CD8-positive, alpha-beta memory T cell (primary cell): ENCODE measurements around the gene ACOX3. TPM values are rescaled to one million over a fixed set of nuclear protein-coding genes. Genes with fewer than 3 reads are reported as not detected.

Experiments used
- CTCF ChIA-PET: fragments of 350-600 bp; sonication (Branson Sonifier 250); formaldehyde crosslinking; loops from one replicate; lab custom pipeline; 2021; ENCODE audit warnings: antibody characterized with exemption; lab: Charles Lee
- POLR2A ChIA-PET: fragments of 350-600 bp; sonication (Branson Sonifier 250); formaldehyde crosslinking; loops from one replicate; lab custom pipeline; 2021; ENCODE audit warnings: antibody characterized with exemption; lab: Charles Lee
- DNase-seq, 5 donors: peaks; one replicate each; pipeline versions ENCODE4 v3.0.0 to v3.0.0-alpha.2; 2020 to 2022; ENCODE audit warnings: mixed read lengths in 1 of 5
- H3K27ac ChIP-seq: one replicate; pipeline ENCODE4 v1.7.0; 2013; ENCODE audit warnings: low read depth, mild to moderate bottlenecking, low read length, moderate library complexity
- H3K27me3 ChIP-seq: 2 replicates; pipeline ENCODE4 v1.7.0; 2013; ENCODE audit warnings: low read length, mild to moderate bottlenecking; ENCODE audit not compliant: insufficient read depth, poor library complexity, severe bottlenecking
- H3K36me3 ChIP-seq: 2 replicates; pipeline ENCODE4 v1.7.0; 2013; ENCODE audit warnings: mild to moderate bottlenecking, low read length, moderate library complexity; ENCODE audit not compliant: insufficient read depth
- H3K4me1 ChIP-seq: 2 replicates; pipeline ENCODE4 v1.7.0; 2013; ENCODE audit warnings: mild to moderate bottlenecking, low read length, moderate library complexity; ENCODE audit not compliant: insufficient read depth
- H3K4me3 ChIP-seq: 2 replicates; pipeline ENCODE4 v1.7.0; 2013; ENCODE audit warnings: mild to moderate bottlenecking, low read length
- H3K9me3 ChIP-seq: 2 replicates; pipeline ENCODE4 v1.7.0; 2013; ENCODE audit warnings: mild to moderate bottlenecking, low read length
- H3K27ac Mint-ChIP-seq, 8 donors: one replicate each; pipeline ENCODE4 v1.8.0; 2020 to 2021; ENCODE audit warnings: mixed read lengths in 8 of 8, mild to moderate bottlenecking in 6 of 8, inconsistent platforms in 3 of 8, moderate library complexity in 3 of 8
- H3K27me3 Mint-ChIP-seq, 2 donors: one replicate each; pipeline ENCODE4 v1.8.0; 2020 to 2021; ENCODE audit warnings: mixed read lengths in 2 of 2, mild to moderate bottlenecking in 1 of 2, moderate library complexity in 1 of 2
- H3K36me3 Mint-ChIP-seq, 3 donors: one replicate each; pipeline ENCODE4 v1.8.0; 2020 to 2021; ENCODE audit warnings: mixed read lengths in 3 of 3, inconsistent platforms in 1 of 3, mild to moderate bottlenecking in 1 of 3
- H3K4me1 Mint-ChIP-seq, 3 donors: one replicate each; pipeline ENCODE4 v1.8.0; 2020 to 2021; ENCODE audit warnings: mixed read lengths in 3 of 3, inconsistent platforms in 1 of 3, mild to moderate bottlenecking in 1 of 3
- H3K4me3 Mint-ChIP-seq, 7 donors: one replicate each; pipeline ENCODE4 v1.8.0; 2020 to 2021; ENCODE audit warnings: mixed read lengths in 7 of 7, mild to moderate bottlenecking in 6 of 7, moderate library complexity in 4 of 7, inconsistent platforms in 2 of 7
- H3K9me3 Mint-ChIP-seq, 5 donors: one replicate each; pipeline ENCODE4 v1.8.0; 2020 to 2022; ENCODE audit warnings: mixed read lengths in 5 of 5, mild to moderate bottlenecking in 3 of 5, moderate library complexity in 2 of 5, inconsistent platforms in 1 of 5
- polyA plus RNA-seq: library from polyadenylated mRNA; unstranded; fragments of 300-500 nt; fragmentation: Illumina TruSeq; gene quantifications from one replicate; pipeline ENCODE4 v1.2.3, GENCODE V29; 2021
- total RNA-seq, 2 experiments: library from RNA; stranded (reverse); gene quantifications; one replicate each; pipeline ENCODE4 v1.2.3, GENCODE V29; 2021

ACOX3 gene
- total and polyA plus RNA-seq, 3 experiments from 2014 or later: 14.2 to 24.9 (median 22.3) TPM

DNA sequence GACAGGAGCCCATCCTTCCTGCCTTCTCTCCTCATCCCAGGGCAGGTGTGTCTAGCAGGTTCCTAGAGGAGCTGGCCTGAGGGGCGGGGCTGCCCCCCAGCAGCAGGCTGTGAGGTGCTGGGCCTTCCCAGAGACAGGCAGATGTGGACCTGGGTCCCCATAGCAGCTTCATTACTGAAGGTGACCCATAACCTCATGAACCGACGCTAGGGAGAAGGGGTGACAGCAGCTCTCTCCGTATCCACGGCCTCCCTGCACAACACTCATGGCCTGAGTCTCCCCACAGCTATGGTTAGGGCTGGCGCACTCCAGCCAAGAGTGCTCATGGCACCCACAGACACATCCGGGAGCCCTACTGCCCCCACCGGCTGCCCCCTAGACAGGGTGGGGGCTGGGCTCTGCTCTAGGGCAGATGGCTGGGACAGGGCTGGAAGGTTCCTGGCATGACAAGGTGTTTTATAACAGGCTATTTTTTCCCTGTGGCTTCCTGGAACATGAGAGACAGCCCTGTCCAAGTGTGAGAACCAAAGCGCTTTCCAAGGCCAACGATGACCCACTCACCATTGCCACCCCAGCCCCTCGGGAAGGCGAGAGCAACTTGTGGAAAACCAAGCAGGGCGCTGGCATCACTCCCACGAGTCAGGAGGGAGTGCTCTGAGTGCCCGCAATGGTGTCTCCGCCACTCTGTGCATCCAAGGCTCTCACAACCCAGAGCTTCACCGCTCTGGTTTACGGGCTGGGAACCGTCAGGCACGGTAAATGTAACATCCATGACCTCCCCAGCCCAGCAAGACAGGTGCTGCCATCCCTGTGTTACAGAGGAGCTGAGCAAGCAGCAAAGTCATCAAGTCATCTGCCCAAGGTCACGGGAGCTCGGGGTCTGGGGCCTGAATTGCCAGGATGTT is 59.8 kb downstream of the ACOX3 start:
- ChIA-PET CTCF (no interaction called here), POLR2A (no interaction called here)
- Histone ChIP-seq H3K27ac (no peak overlapping the region), H3K27me3 (no peaks in the 10 kb centered on the region), H3K4me3 (no peak overlapping the region), H3K36me3 (no peaks in the 10 kb centered on the region), H3K9me3 (no peaks in the 10 kb centered on the region), H3K4me1 (no peaks in the 10 kb centered on the region)
- H3K27me3 Mint-ChIP-seq: no peaks in the 10 kb centered on the region
- no peak overlapping the region for H3K27ac Mint-ChIP-seq
- H3K36me3 Mint-ChIP-seq: peaks cover 0 to 32% (median 5%) of the 10 kb centered on the region in 3 donors
- no peak for DNase-seq
- no peaks in the 10 kb centered on the region for H3K4me1 Mint-ChIP-seq
- H3K4me3 Mint-ChIP-seq: no peak overlapping the region
- peaks cover 0 to 1% (median 0%) of the 10 kb centered on the region in 5 donors for H3K9me3 Mint-ChIP-seq

DNA sequence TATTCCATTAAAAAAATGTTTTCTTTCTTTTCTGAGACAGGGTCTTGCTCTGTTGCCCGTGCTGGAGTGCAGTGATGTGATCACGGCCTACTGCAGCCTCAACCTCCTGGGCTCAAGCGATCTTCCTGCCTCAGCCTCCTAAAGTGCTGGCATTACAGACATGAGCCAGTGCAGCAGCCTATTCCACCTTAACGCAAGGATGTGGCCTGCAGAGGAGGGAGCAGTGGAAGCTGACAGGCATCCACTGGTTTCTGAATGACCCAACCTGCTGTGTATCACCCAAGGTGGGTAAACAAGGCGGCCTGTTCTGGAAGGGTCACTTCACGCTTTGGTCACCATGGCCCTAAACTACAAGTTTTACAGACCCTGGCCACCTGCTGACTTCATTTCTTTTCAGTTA is 60.8 kb downstream of the ACOX3 start:
- POLR2A ChIA-PET: no interaction called here
- no peak overlapping the region for H3K4me3 ChIP-seq

DNA sequence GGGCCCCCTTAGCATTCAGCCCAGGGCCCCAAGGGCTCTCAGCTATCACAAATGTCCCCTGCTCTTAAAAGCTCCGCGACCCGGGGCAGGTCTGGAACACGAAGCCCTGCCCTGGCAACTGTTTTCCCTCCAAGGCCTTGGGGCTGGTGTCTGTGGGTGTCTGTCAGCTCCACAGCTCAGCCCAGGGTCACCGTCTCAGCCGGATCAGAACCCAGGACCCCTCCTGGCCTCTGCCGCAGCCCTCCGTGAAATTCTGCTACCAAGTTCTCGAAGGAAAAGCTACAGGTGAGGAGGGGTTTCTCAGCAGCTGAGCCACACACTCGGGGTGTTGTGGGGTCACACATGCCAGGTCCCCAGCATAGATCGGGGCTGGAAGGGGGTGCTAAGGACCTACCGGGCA is 61.2 kb downstream of the ACOX3 start:
- no peaks in the 10 kb centered on the region for H3K9me3 ChIP-seq
- Mint-ChIP-seq H3K27me3 (no peaks in the 10 kb centered on the region), H3K4me3 (no peak overlapping the region), H3K27ac (no peak overlapping the region), H3K9me3 (no peaks in the 10 kb centered on the region), H3K36me3 (peaks cover 0 to 25% (median 3%) of the 10 kb centered on the region in 3 donors), H3K4me1 (no peaks in the 10 kb centered on the region)
- DNase-seq: no peak
- ChIA-PET POLR2A (no interaction called here), CTCF (no interaction called here)
- H3K4me1 ChIP-seq: no peaks in the 10 kb centered on the region
- H3K27me3 ChIP-seq: no peaks in the 10 kb centered on the region
- no peaks in the 10 kb centered on the region for H3K36me3 ChIP-seq
- no peak overlapping the region for H3K27ac ChIP-seq
- H3K4me3 ChIP-seq: no peak overlapping the region

More for the DNA sequence above, 60.8 kb downstream of the ACOX3 start:
- no peaks in the 10 kb centered on the region for H3K36me3 ChIP-seq
- no peak for DNase-seq
- Mint-ChIP-seq H3K27ac (no peak overlapping the region), H3K4me1 (no peaks in the 10 kb centered on the region), H3K36me3 (peaks cover 0 to 28% (median 3%) of the 10 kb centered on the region in 3 donors), H3K4me3 (no peak overlapping the region), H3K27me3 (no peaks in the 10 kb centered on the region), H3K9me3 (no peaks in the 10 kb centered on the region)
- no peaks in the 10 kb centered on the region for H3K9me3 ChIP-seq
- no peaks in the 10 kb centered on the region for H3K4me1 ChIP-seq
- H3K27me3 ChIP-seq: no peaks in the 10 kb centered on the region
- no peak overlapping the region for H3K27ac ChIP-seq
- CTCF ChIA-PET: no interaction called here

DNA sequence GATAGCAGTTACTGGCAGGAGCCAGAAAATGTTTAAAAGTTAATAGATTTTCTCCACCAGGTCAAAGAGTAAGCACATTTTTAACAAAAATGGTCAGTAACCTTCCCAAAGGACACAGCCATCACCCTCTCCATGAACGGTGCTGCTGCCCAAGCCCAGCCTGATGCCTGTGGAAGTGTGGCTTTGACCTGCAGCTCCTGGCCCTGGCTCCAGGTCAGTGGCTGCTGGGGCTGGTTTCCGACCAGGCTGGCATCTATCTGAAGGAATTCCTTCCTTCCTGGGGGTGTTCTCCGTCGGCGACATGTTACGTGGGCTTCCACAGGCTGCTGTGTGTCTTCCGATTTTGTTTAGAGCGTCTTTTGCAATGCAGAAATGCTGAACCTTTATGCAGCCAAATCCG is 61.7 kb downstream of the ACOX3 start:
- Histone ChIP-seq H3K27me3 (no peaks in the 10 kb centered on the region), H3K4me1 (no peaks in the 10 kb centered on the region), H3K36me3 (no peaks in the 10 kb centered on the region), H3K9me3 (no peaks in the 10 kb centered on the region), H3K27ac (no peak overlapping the region), H3K4me3 (no peak overlapping the region)
- H3K36me3 Mint-ChIP-seq: peaks cover 0 to 23% (median 2%) of the 10 kb centered on the region in 3 donors
- H3K9me3 Mint-ChIP-seq: no peaks in the 10 kb centered on the region
- CTCF ChIA-PET: no interaction called here
- POLR2A ChIA-PET: no interaction called here
- no peaks in the 10 kb centered on the region for H3K27me3 Mint-ChIP-seq
- no peak for DNase-seq
- no peak overlapping the region for H3K27ac Mint-ChIP-seq
- H3K4me1 Mint-ChIP-seq: no peaks in the 10 kb centered on the region
- H3K4me3 Mint-ChIP-seq: no peak overlapping the region

DNA sequence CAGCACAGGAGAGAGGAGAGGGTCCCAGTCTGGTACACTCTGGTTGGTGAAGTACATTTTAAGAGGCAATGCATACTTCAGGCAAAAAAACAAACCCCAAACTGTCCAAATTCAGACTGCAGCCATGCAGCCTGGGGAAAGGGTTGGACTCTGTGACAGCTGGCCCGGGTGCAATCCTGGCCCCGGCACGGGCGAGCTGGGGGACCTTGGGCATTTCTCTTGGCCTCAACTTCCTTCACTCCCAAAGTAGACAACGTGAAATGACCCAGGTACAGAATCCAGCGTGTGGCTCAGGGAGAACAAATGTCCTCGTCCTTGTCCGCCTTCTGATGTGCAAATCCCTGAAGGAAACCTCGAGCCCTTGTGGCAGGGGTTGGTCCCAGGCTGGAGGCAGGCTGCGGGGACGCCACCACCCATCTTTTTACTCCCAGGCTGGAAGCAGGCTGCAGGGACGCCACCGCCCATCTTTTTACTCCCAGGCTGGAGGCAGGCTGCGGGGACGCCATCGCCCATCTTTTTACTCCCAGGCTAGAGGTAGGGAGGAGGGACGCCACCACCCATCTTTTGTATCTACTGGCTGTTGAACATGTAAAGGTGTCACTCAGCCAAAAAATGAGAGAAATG is 62.3 kb downstream of the ACOX3 start:
- Mint-ChIP-seq H3K4me1 (no peaks in the 10 kb centered on the region), H3K36me3 (peaks cover 0 to 25% (median 3%) of the 10 kb centered on the region in 3 donors), H3K27ac (no peak overlapping the region), H3K4me3 (no peak overlapping the region), H3K9me3 (no peaks in the 10 kb centered on the region), H3K27me3 (no peaks in the 10 kb centered on the region)
- H3K9me3 ChIP-seq: no peaks in the 10 kb centered on the region
- no peaks in the 10 kb centered on the region for H3K27me3 ChIP-seq
- ChIA-PET CTCF (no interaction called here), POLR2A (no interaction called here)
- H3K36me3 ChIP-seq: no peaks in the 10 kb centered on the region
- no peak for DNase-seq
- H3K27ac ChIP-seq: no peak overlapping the region
- no peaks in the 10 kb centered on the region for H3K4me1 ChIP-seq
- no peak overlapping the region for H3K4me3 ChIP-seq

DNA sequence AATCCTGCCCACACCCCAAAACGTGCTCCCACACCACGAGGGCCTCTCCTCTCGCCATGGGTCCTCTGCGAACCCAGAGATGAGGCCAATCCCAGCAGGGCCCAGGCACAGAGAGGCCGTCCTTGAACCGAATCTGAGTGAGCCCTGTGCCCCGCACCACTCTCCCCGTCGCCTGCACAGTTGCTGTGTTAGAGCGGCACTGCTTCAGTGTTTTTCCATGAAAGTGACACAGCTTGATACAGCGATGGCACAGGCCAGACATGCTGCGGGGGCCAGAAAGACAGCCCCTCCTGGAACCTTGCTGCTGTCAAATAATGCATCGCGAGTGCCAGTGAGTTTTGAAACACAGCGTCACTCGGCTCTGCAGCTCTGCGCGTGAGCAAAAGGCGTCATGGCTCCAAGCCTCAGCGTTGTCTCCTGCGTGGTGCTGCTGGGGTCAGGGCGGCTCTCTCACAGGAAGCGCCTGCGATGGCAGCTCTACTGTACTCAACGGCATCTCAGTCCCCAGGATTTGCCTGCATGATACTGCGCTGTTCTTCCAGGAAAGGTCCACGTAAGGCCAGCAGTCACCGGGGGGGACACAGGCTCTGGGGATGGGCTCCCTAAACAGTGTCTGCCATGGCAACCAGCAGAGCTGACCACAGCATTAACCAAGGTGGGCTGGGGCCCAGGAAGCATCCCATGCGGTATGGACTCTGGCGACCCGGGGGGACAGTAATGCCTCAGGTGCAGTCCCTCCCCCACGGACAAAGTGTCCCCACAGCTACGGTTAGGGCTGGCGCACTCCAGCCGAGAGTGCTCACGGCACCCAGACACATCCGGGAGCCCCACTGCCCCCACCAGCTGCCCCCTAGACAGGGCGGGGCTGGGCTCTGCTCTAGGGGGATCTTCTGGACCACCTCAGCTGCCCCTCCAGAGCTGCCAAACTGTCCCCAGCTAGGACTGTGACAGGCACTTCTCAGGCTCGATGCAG is 63.1 kb downstream of the ACOX3 start:
- Mint-ChIP-seq H3K4me3 (no peak overlapping the region), H3K36me3 (peaks cover 0 to 29% (median 3%) of the 10 kb centered on the region in 3 donors), H3K27ac (no peak overlapping the region), H3K9me3 (no peaks in the 10 kb centered on the region), H3K4me1 (no peaks in the 10 kb centered on the region), H3K27me3 (no peaks in the 10 kb centered on the region)
- Histone ChIP-seq H3K4me3 (no peak overlapping the region), H3K4me1 (no peaks in the 10 kb centered on the region), H3K27ac (no peak overlapping the region), H3K9me3 (no peaks in the 10 kb centered on the region), H3K36me3 (no peaks in the 10 kb centered on the region), H3K27me3 (no peaks in the 10 kb centered on the region)
- DNase-seq: no peak
- POLR2A ChIA-PET: no interaction called here
- CTCF ChIA-PET: no interaction called here

DNA sequence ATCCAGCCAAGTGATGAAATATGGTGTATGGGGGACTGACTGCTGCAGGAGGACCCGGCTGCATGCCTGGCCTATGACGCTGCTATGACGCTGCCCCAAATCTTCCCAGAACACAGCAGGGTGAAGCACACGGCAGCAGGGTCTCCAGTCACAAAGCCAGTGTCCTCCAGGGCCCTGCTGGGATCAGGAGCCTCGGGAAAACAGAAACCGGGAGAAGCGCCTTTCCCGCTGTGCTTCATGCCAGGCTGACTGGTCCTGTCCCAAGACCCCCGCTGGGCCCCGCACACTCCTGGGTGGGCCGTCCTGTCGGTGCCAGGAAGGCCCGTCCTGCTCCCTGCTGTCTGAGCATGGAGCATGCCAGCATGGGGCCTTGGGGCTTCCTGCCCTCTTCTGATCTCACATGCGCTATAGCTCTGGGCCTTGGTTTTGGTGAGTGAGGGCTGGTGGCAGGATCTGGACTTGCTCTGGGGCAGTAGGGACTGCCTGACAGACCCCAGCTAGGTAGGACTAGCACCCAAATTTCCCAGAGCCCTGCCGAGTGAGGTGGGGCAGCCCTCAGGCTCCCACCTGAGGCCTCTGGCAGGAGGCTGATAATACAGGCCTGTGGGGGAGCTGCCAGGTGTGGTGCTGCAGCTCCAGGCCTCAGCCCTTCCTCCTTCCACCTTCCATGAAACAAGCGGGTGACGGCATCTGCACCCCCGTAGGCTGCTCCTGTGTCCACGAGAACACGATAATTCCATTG is 64.0 kb downstream of the ACOX3 start:
- CTCF ChIA-PET: no interaction called here
- H3K27ac ChIP-seq: no peak overlapping the region

More for the DNA sequence above, 64.0 kb downstream of the ACOX3 start:
- peaks cover 0 to 31% (median 3%) of the 10 kb centered on the region in 3 donors for H3K36me3 Mint-ChIP-seq
- Histone ChIP-seq H3K4me3 (no peak overlapping the region), H3K36me3 (no peaks in the 10 kb centered on the region), H3K9me3 (no peaks in the 10 kb centered on the region), H3K4me1 (no peaks in the 10 kb centered on the region), H3K27me3 (no peaks in the 10 kb centered on the region)
- no peak overlapping the region for H3K27ac Mint-ChIP-seq
- no peaks in the 10 kb centered on the region for H3K27me3 Mint-ChIP-seq
- H3K4me3 Mint-ChIP-seq: no peak overlapping the region
- POLR2A ChIA-PET: no interaction called here
- DNase-seq: no peak
- H3K4me1 Mint-ChIP-seq: no peaks in the 10 kb centered on the region
- H3K9me3 Mint-ChIP-seq: no peaks in the 10 kb centered on the region
